ENCODE results near the gene TLL2. TPM values are rescaled to one million over a fixed set of nuclear protein-coding genes. Genes with fewer than 3 reads are reported as not detected.

The TLL2 gene
- polyA plus RNA-seq, 2 of the 4 experiments (the other 2 are of a cell fraction) = 0.08 to 0.13 TPM

- Histone ChIP-seq H3K4me2 (no peak overlapping the region), H3K27ac (no peak overlapping the region), H3K4me3 (no peak overlapping the region), H3K9me3 (no peaks in the 10 kb centered on the region), H3K4me1 (no peaks in the 10 kb centered on the region)
- no peak for FAIRE-seq
- ATAC-seq = peak in 1 of 2 experiments; percentile 59; a peak in 3 of 6 replicates
- TF ChIP-seq ZFP36 (IDR thresholded peaks at IDR 0.05; ENCODE audit: borderline replicate concordance, partially characterized antibody) (no peak), REST (IDR thresholded peaks at IDR 0.05) (peak; percentile 87)
- no peak for DNase-seq (ENCODE audit: low read depth in 1 of 2, low spot score in 1 of 2)
- POLR2A ChIA-PET = no interaction called here
- 34% methylated on average over 6 of the region's 6 CpGs for WGBS (ENCODE audit: missing lambda C conversion rate)
- CTCF ChIA-PET = interaction anchor here (1.2 to 5.0 kb wide), 2 partner anchors 15 to 17 kb away, joined by 3 to 54 read pairs; partner anchors contain the start of gene TLL2
These were observed 17.3 kb downstream of the TLL2 start for GRCh38 chr10:96496281-96496925.

GRCh38 chr10:96495544-96495943 lies 18.2 kb downstream of the TLL2 start:
- FAIRE-seq = no peak
- Histone ChIP-seq H3K9me3 (no peaks in the 10 kb centered on the region), H3K27ac (no peak overlapping the region), H3K4me3 (no peak overlapping the region), H3K4me2 (no peak overlapping the region), H3K4me1 (no peaks in the 10 kb centered on the region)
- TF ChIP-seq BHLHE40 (IDR thresholded peaks at IDR 0.05; ENCODE audit: low read depth, low read length) (no peak), CHD4 (IDR thresholded peaks at IDR 0.05; ENCODE audit: borderline replicate concordance) (no peak)
- ATAC-seq = no peak
- no peak for DNase-seq (ENCODE audit: low read depth in 1 of 2, low spot score in 1 of 2)
- ChIA-PET POLR2A (no interaction called here), CTCF (interaction anchor here (1.2 to 5.0 kb wide), 2 partner anchors 16 kb away, joined by 3 to 54 read pairs; partner anchors contain the start of gene TLL2)
- WGBS (ENCODE audit: missing lambda C conversion rate) = 54% methylated on average over 6 of the region's 6 CpGs

- no peak for TF ChIP-seq BCL3 (IDR thresholded peaks at IDR 0.05)
- no peak for TF ChIP-seq HDAC2 (IDR thresholded peaks at IDR 0.05)
- TF ChIP-seq RARB (CRISPR knock-in tag; IDR thresholded peaks at IDR 0.05) = no peak
- TF ChIP-seq CHD2 (IDR thresholded peaks at IDR 0.05; ENCODE audit: low read length, partially characterized antibody) = no peak
- TF ChIP-seq JUN (IDR thresholded peaks at IDR 0.05) = no peak
- TF ChIP-seq MYC (IDR thresholded peaks at IDR 0.05; ENCODE audit: borderline replicate concordance, low read length) = no peak
- no peak for TF ChIP-seq RNF2 (IDR thresholded peaks at IDR 0.05; ENCODE audit: borderline replicate concordance, low read depth)
- TF ChIP-seq HOXB5 (CRISPR knock-in tag; IDR thresholded peaks at IDR 0.05) = no peak
- no peak for TF ChIP-seq POLR2AphosphoS2 (conservative IDR thresholded peaks at IDR 0.05; ENCODE audit: low read length)
- TF ChIP-seq USF2 (IDR thresholded peaks at IDR 0.05) = no peak
- no peak for TF ChIP-seq RCOR1 (IDR thresholded peaks at IDR 0.05; ENCODE audit: low read depth, low read length)
- no peak for TF ChIP-seq FOXS1 (CRISPR knock-in tag; IDR thresholded peaks at IDR 0.05)
- no peak for TF ChIP-seq FOSL2 (IDR thresholded peaks at IDR 0.05)
- TF ChIP-seq FOSL2 (CRISPR knock-in tag; IDR thresholded peaks at IDR 0.05) = no peak
- no peak for TF ChIP-seq RAD21 (conservative IDR thresholded peaks at IDR 0.05 in 1 of 2, IDR thresholded peaks at IDR 0.05 in 1 of 2)
- no peak for TF ChIP-seq KDM1A (IDR thresholded peaks at IDR 0.05; ENCODE audit: low read depth)
- TF ChIP-seq HEYL (CRISPR knock-in tag; IDR thresholded peaks at IDR 0.05) = no peak
- TF ChIP-seq CTCF (IDR thresholded peaks at IDR 0.05) = no peak
- FAIRE-seq (no peak), ATAC-seq (no peak), DNase-seq (ENCODE audit: low read depth in 1 of 2, low spot score in 1 of 2) (no peak)
- 46% methylated on average over 4 of the region's 4 CpGs for WGBS (ENCODE audit: missing lambda C conversion rate)
- H3K4me2 ChIP-seq = no peak overlapping the region
- no peak overlapping the region for H3K27ac ChIP-seq
- POLR2A ChIA-PET = no interaction called here
- no peak overlapping the region for H3K4me3 ChIP-seq
- no peaks in the 10 kb centered on the region for H3K9me3 ChIP-seq
- CTCF ChIA-PET = interaction anchor here (1.7 to 5.0 kb wide), 2 partner anchors 17 to 120 kb away, joined by 4 to 54 read pairs; partner anchors contain the start of gene TLL2
- H3K4me1 ChIP-seq = no peaks in the 10 kb centered on the region
These were observed 19.0 kb downstream of the TLL2 start for GRCh38 chr10:96494694-96495093.
